Measurements from ENCODE around the gene PCDHB13.
"Not testable (repeated sequence)": the region's sequence is repeated elsewhere in the genome, so short reads cannot be mapped to it uniquely, and the experiment has no call there.

The PCDHB13 gene

GRCh38 chr5:141213656-141214339 is at the start of gene PCDHB13:
Gene PCDHB13, plus strand, starts transcription at chr5:141213919. Its CDS starts 205 bp downstream, at chr5:141214124.
- DNase-seq (ENCODE audit: low read depth in 2 of 2) = not testable (repeated sequence)

DNA sequence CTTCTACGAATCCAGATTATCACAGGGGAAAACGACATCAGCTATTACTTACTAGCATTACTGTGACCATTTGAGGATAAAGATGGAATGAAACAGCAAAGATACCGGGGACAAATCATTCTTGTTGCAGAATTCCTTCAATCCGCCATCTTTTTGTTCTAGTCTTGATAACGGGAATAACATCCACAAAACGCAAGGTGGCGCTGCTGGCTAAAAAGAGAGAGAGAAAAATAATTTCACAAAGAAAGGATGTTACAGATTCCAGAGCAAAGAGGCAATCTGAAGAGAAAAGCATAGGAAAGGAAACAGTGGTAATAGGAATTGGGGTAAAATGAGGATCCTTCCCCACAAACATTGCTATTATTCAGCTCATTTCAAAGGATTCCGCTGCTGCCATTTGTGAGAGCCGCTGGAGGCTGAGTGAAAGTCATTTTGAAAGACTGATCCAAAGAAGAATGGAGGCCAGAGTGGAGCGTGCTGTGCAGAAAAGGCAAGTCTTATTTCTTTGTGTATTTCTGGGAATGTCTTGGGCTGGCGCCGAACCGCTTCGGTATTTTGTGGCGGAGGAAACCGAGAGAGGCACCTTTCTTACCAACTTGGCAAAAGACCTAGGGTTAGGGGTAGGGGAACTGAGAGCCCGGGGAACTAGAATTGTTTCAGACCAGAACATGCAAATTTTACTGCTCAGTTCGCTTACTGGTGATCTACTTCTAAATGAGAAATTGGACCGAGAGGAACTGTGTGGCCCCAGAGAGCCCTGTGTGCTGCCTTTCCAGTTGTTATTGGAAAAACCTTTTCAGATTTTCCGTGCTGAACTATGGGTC is 41.1 kb upstream of the PCDHB13 start, which contains the start of gene PCDHB7:
PCDHB7 (plus strand) TSS at position 264 of the 824 bp plus-strand sequence; CDS start at position 456, 192 bp downstream.
- DNase-seq (ENCODE audit: low read depth in 2 of 2) = no peak

- DNase-seq (ENCODE audit: low read depth in 2 of 2) = not testable (repeated sequence)
These were observed 39.2 kb upstream of the PCDHB13 start for GRCh38 chr5:141174291-141175104.

GRCh38 chr5:141175933-141176332 is 37.8 kb upstream of the PCDHB13 start:
- no peak for DNase-seq (ENCODE audit: low read depth in 2 of 2)

- not testable (repeated sequence) for DNase-seq (ENCODE audit: low read depth in 2 of 2)
These were observed 36.0 kb upstream of the PCDHB13 start, which contains the start of gene PCDHB8 for GRCh38 chr5:141177577-141178191. Gene PCDHB8, plus strand, starts transcription at chr5:141177790. Its CDS starts 245 bp downstream, at chr5:141178035.

DNA sequence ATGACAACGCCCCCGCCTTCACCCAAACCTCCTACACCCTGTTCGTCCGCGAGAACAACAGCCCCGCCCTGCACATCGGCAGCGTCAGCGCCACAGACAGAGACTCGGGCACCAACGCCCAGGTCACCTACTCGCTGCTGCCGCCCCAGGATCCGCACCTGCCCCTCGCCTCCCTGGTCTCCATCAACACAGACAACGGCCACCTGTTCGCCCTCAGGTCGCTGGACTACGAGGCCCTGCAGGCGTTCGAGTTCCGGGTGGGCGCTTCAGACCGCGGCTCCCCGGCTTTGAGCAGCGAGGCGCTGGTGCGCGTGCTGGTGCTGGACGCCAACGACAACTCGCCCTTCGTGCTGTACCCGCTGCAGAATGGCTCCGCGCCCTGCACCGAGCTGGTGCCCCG is 34.3 kb upstream of the PCDHB13 start:
- DNase-seq (ENCODE audit: low read depth in 2 of 2) = not testable (repeated sequence)

DNA sequence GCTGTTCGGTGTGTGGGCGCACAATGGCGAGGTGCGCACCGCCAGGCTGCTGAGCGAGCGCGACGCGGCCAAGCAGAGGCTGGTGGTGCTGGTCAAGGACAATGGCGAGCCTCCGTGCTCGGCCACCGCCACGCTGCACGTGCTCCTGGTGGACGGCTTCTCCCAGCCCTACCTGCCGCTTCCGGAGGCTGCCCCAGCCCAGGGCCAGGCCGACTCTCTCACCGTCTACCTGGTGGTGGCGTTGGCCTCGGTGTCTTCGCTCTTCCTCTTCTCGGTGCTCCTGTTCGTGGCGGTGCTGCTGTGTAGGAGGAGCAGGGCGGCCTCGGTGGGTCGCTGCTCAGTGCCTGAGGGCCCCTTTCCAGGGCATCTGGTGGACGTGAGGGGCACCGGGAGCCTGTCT is 33.8 kb upstream of the PCDHB13 start:
- not testable (repeated sequence) for DNase-seq (ENCODE audit: low read depth in 2 of 2)

DNA sequence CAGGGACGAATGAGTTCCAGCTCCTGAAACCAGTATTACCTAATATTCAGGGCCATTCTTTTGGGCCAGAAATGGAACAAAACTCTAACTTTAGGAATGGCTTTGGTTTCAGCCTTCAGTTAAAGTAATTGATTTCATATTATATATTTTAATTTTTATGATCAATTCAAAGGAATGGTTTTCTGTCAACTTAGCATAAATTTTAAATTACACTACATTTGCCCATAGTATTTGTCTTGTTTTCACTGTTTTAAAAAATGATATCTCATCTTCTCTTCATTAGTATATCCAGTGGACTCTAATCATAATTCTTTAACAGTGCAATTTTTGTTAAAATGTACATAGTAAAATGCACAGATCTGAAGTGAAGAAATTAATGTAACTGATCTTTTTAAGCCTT is 33.4 kb upstream of the PCDHB13 start:
- DNase-seq (ENCODE audit: low read depth in 2 of 2) = no peak

DNA sequence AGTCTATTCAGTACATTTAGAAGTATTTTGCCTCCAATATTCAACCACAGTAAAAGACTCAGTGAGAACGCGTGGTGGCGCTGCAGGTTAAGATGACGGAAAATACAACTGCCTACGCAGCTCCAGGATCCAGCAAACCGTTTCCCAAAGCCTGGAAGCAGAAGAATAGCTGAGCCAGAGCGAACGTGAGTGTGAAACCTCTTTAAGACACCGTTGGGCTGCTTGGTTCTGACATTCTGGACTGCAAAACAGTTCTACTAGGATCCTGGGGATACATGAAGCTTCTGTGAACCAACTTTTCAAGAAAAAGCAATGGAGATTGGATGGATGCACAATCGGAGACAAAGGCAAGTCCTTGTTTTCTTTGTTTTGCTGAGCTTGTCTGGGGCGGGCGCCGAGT is 31.5 kb upstream of the PCDHB13 start, which contains the start of gene PCDHB16:
PCDHB16 (plus strand) TSS at position 140 of the 400 bp plus-strand sequence; CDS start at position 313, 173 bp downstream.
- no peak for DNase-seq (ENCODE audit: low read depth in 2 of 2)

DNA sequence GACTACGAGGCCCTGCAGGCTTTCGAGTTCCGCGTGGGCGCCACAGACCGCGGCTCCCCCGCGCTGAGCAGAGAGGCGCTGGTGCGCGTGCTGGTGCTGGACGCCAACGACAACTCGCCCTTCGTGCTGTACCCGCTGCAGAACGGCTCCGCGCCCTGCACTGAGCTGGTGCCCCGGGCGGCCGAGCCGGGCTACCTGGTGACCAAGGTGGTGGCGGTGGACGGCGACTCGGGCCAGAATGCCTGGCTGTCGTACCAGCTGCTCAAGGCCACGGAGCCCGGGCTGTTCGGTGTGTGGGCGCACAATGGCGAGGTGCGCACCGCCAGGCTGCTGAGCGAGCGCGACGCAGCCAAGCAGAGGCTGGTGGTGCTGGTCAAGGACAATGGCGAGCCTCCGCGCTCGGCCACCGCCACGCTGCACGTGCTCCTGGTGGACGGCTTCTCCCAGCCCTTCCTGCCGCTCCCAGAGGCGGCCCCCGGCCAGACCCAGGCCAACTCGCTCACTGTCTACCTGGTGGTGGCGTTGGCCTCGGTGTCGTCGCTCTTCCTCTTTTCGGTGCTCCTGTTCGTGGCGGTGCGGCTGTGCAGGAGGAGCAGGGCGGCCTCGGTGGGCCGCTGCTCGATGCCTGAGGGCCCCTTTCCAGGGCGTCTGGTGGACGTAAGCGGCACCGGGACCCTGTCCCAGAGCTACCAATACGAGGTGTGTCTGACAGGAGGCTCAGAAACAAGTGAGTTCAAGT is 29.4 kb upstream of the PCDHB13 start:
- DNase-seq (ENCODE audit: low read depth in 2 of 2) = not testable (repeated sequence)

GRCh38 chr5:141186897-141187512 is 26.7 kb upstream of the PCDHB13 start, which contains the start of gene PCDHB9:
Gene PCDHB9, plus strand, starts transcription at chr5:141187161. Its CDS starts 158 bp downstream, at chr5:141187319.
- DNase-seq (ENCODE audit: low read depth in 2 of 2) = no peak

GRCh38 chr5:141188682-141189081 is 25.0 kb upstream of the PCDHB13 start:
- not testable (repeated sequence) for DNase-seq (ENCODE audit: low read depth in 2 of 2)

DNA sequence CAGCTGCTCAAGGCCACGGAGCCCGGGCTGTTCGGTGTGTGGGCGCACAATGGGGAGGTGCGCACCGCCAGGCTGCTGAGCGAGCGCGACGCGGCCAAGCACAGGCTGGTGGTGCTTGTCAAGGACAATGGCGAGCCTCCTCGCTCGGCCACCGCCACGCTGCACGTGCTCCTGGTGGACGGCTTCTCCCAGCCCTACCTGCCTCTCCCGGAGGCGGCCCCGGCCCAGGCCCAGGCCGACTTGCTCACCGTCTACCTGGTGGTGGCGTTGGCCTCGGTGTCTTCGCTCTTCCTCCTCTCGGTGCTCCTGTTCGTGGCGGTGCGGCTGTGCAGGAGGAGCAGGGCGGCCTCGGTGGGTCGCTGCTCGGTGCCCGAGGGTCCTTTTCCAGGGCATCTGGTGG is 24.6 kb upstream of the PCDHB13 start:
- not testable (repeated sequence) for DNase-seq (ENCODE audit: low read depth in 2 of 2)

DNA sequence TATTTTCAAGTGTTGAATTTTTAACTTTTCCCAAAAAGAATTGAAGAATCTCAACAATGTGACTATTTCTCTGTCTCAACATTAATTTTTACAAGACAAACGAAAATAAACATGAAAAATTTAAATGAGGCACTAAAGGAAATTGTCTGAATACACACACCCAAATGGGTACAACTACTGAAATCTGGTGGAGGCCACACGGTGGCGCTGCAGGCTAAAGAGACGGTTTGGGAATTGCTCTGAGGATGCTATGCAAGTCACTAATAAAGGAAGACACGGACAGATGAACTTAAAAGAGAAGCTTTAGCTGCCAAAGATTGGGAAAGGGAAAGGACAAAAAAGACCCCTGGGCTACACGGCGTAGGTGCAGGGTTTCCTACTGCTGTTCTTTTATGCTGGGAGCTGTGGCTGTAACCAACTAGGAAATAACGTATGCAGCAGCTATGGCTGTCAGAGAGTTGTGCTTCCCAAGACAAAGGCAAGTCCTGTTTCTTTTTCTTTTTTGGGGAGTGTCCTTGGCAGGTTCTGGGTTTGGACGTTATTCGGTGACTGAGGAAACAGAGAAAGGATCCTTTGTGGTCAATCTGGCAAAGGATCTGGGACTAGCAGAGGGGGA is 21.5 kb upstream of the PCDHB13 start, which contains the start of gene PCDHB10:
PCDHB10 (plus strand) TSS at position 244 of the 616 bp plus-strand sequence; CDS start at position 444, 200 bp downstream.
- no peak for DNase-seq (ENCODE audit: low read depth in 2 of 2)

- DNase-seq (ENCODE audit: low read depth in 2 of 2) = not testable (repeated sequence)
These were observed 19.4 kb upstream of the PCDHB13 start for GRCh38 chr5:141194332-141194731.

DNA sequence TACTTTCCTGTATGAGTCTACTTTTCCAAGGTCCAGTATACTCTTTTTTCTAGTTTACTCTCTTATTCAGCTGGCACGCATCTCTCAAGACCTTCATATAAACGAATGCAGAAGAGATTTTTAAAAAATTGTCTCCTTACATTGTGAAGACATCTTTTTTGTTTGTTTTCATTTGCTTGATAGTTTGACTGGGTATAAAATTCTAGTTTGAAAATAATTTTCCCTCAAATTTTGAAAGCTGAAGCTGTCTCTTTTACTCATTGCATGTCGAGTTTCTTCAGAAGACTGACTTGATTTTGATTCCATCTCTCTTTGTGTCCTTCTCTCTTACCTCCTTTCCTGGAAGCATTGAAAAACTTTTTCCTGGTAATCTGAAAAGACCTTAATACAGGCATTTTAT is 17.4 kb upstream of the PCDHB13 start:
- DNase-seq (ENCODE audit: low read depth in 2 of 2) = no peak

DNA sequence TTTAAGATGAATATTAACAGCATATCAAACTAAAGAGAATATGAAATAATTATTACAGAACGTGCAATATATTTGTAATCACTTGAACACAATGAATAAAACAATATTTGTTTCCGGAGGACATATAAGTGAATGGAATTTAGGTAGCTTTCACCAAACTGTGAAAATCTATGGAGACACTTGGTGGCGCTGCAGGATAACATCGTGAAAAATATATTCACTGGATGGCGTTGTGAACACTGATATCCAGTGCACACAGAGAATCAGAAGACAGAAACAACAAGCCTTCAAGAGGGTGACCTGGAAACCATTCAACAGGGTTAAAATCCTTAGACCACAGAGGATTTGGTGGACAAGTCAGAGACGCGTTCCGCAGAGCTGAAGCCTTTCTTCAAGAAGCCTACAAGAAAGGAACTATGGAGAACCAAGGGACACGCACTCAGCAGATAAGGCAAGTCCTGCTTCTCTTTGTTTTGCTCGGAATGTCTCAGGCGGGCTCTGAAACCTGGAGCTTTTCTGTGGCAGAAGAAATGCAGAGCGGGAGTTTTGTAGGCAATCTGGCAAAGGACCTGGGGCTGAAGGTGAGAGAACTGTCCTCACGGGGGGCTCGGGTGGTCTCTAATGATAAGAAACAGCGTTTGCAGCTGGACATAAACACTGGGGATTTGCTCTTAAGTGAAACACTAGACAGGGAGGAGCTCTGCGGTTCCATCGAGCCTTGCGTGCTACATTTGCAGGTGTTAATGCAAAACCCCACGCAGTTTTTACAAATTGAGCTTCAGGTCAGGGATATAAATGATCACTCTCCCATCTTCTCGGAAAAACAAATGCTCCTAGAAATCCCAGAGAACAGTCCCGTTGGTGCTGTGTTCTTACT is 14.1 kb upstream of the PCDHB13 start, which contains the start of gene PCDHB11:
PCDHB11 (plus strand) TSS at position 269 of the 877 bp plus-strand sequence; CDS start at position 417, 148 bp downstream.
- no peak for DNase-seq (ENCODE audit: low read depth in 2 of 2)

DNA sequence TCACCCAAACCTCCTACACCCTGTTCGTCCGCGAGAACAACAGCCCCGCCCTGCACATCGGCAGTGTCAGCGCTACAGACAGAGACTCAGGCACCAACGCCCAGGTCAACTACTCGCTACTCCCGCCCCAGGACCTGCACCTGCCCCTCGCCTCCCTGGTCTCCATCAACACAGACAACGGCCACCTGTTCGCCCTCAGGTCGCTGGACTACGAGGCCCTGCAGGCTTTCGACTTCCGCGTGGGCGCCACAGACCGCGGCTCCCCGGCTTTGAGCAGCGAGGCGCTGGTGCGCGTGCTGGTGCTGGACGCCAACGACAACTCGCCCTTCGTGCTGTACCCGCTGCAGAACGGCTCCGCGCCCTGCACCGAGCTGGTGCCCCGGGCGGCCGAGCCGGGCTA is 12.6 kb upstream of the PCDHB13 start:
- DNase-seq (ENCODE audit: low read depth in 2 of 2) = not testable (repeated sequence)

All from stimulated activated CD8-positive, alpha-beta memory T cell treated with anti-CD3 and anti-CD28 coated beads, Interleukin-15, amount 100 ng/mL, for 4 hours (primary cell).